Smooth muscle cell (in vitro differentiated cells): Measurements from ENCODE around the gene BAZ1A. TPM values are rescaled to one million over a fixed set of nuclear protein-coding genes. Genes with fewer than 3 reads are reported as not detected.

Experiments
- DNase-seq: peaks from one replicate; lab custom pipeline; 2025; ENCODE audit not compliant: unreplicated experiment; lab: John Stamatoyannopoulos, UW
- H2AFZ ChIP-seq: fragments of 200-600 bp; sonication (generic); 2 replicates; pipeline ENCODE4 v1.6.0; 2016; ENCODE audit warnings: antibody characterized with exemption, low read depth, mild to moderate bottlenecking
- H3F3A ChIP-seq: fragments of 200-600 bp; sonication (generic); 2 replicates; pipeline ENCODE4 v1.6.0; 2017; ENCODE audit warnings: antibody characterized with exemption, low read depth
- H3K27ac ChIP-seq: fragments of 200-600 bp; sonication (generic); 2 replicates; pipeline ENCODE4 v1.5.1; 2016; ENCODE audit warnings: low read depth, mild to moderate bottlenecking
- H3K27me3 ChIP-seq: fragments of 200-600 bp; sonication (generic); 2 replicates; pipeline ENCODE4 v1.6.1; 2016; ENCODE audit warnings: low read depth, mild to moderate bottlenecking
- H3K36me3 ChIP-seq: fragments of 200-600 bp; sonication (generic); 2 replicates; pipeline ENCODE4 v1.5.1; 2016; ENCODE audit warnings: low read depth
- H3K4me1 ChIP-seq: fragments of 200-600 bp; sonication (generic); 2 replicates; pipeline ENCODE4 v1.5.1; 2016; ENCODE audit warnings: low read depth
- H3K4me2 ChIP-seq: fragments of 200-600 bp; sonication (generic); 2 replicates; pipeline ENCODE4 v1.6.0; 2016; ENCODE audit warnings: mild to moderate bottlenecking
- H3K4me3 ChIP-seq: fragments of 200-600 bp; sonication (generic); 2 replicates; pipeline ENCODE4 v1.5.1; 2016; ENCODE audit warnings: mild to moderate bottlenecking
- H3K79me2 ChIP-seq: fragments of 200-600 bp; sonication (generic); 2 replicates; pipeline ENCODE4 v1.6.0; 2016; ENCODE audit warnings: low read depth, mild to moderate bottlenecking
- H3K9ac ChIP-seq: fragments of 200-600 bp; sonication (generic); 2 replicates; pipeline ENCODE4 v1.6.0; 2016; ENCODE audit warnings: low read depth
- H3K9me3 ChIP-seq: fragments of 200-600 bp; sonication (generic); replicated peaks from 2 replicates; pipeline ENCODE4 v1.5.1; 2016; ENCODE audit warnings: low read depth
- H4K20me1 ChIP-seq: fragments of 200-600 bp; sonication (generic); 2 replicates; pipeline ENCODE4 v1.6.0; 2016; ENCODE audit warnings: low read depth
- CTCF ChIP-seq: fragments of 200-600 bp; sonication (generic); IDR thresholded peaks from 2 replicates; pipeline ENCODE4 v1.5.1; 2017; ENCODE audit warnings: borderline replicate concordance, mild to moderate bottlenecking, antibody characterized with exemption; ENCODE audit not compliant: insufficient read depth, poor library complexity, severe bottlenecking
- WGBS: methylation state at CpG from one replicate; pipeline ENCODE4 v1.1.7; 2016; ENCODE audit warnings: low lambda C conversion rate; 5-methylcytosine and 5-hydroxymethylcytosine counted together
- polyA plus RNA-seq: library from polyadenylated mRNA; unstranded; fragments of >200 nt; fragmentation: Nextera tagmentation; extraction: Ambion mirVana; gene quantifications from 2 replicates; pipeline ENCODE4 v1.2.1, GENCODE V29; 2016
- total RNA-seq: library from RNA; depleted of rRNA; stranded (reverse); fragments of >200 nt; gene quantifications from 2 replicates; pipeline ENCODE4 v1.2.3, GENCODE V29; 2014

Gene BAZ1A
- total and polyA plus RNA-seq, 2 experiments from 2014 or later = 12.4 to 21.7 TPM

DNA sequence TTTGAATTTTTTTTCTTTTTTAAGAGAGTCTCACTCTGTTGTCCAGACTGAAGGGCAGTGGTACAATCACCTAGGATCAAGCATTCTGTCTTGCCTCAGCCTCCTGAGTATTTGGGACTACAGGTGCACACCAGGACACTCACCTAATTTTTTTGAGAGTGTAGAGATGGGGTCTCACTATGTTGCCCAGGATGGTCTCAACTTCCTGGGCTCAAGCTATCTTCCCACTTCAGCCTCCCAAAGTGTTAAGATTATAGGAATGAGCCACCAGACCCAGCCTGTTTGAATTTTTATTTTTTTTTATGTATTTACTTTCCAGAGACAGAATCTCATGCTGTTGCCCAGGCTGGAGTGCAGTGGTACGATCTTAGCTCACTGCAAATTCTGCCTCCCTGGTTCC is 11.3 kb downstream of the BAZ1A start:
- 100% methylated on average over 1 of the region's 1 CpG for WGBS
- Histone ChIP-seq H3K4me2 (no peak overlapping the region), H2AFZ (no peak overlapping the region), H3K36me3 (peaks cover 6% of the 10 kb centered on the region), H3K27ac (no peak overlapping the region), H3K4me1 (no peaks in the 10 kb centered on the region), H3K79me2 (peaks cover 55% of the 10 kb centered on the region), H3K9me3 (no peaks in the 10 kb centered on the region), H3K27me3 (no peaks in the 10 kb centered on the region), H3K9ac (no peak overlapping the region), H3K4me3 (no peak overlapping the region), H3F3A (no peaks in the 10 kb centered on the region), H4K20me1 (peaks cover 40% of the 10 kb centered on the region)
- no peak for DNase-seq
- no peak for TF ChIP-seq CTCF

DNA sequence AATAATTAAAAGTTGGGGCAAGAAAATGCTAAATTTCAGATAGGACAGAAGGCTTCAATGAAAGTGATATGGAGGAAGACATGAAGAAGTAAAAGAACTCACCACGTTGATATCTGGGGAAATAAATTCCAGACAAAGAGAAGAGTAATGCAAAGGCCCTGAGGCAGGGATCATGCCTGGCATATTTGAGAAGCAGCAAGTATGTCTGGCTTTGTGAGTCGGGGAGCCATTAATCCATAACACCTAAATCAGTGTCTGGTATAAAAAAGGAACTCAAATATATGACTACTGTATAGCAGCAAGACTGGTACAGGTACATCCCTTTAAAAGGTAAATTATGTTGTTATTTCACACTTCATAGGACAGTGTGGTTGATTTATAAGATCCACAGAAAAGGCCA is 16.4 kb downstream of the BAZ1A start:
- Histone ChIP-seq H3K9me3 (no peaks in the 10 kb centered on the region), H3K79me2 (peaks cover 10% of the 10 kb centered on the region), H3K27ac (no peak overlapping the region), H4K20me1 (peaks cover 5% of the 10 kb centered on the region), H3K4me2 (no peak overlapping the region), H3F3A (no peaks in the 10 kb centered on the region), H3K27me3 (no peaks in the 10 kb centered on the region), H3K4me1 (no peaks in the 10 kb centered on the region), H2AFZ (no peak overlapping the region), H3K9ac (no peak overlapping the region), H3K4me3 (no peak overlapping the region), H3K36me3 (peaks cover 8% of the 10 kb centered on the region)
- WGBS = 86% methylated on average over 2 of the region's 2 CpGs
- TF ChIP-seq CTCF = no peak
- no peak for DNase-seq

GRCh38 chr14:34857689-34858449 is 17.3 kb downstream of the BAZ1A start:
- Histone ChIP-seq H3F3A (no peaks in the 10 kb centered on the region), H3K4me3 (no peak overlapping the region), H3K36me3 (peaks cover 12% of the 10 kb centered on the region), H3K27ac (no peak overlapping the region), H3K9ac (no peak overlapping the region), H4K20me1 (no peaks in the 10 kb centered on the region), H2AFZ (no peak overlapping the region), H3K9me3 (no peaks in the 10 kb centered on the region), H3K4me2 (no peak overlapping the region), H3K4me1 (no peaks in the 10 kb centered on the region), H3K27me3 (no peaks in the 10 kb centered on the region), H3K79me2 (peaks cover 4% of the 10 kb centered on the region)
- no peak for DNase-seq
- 83% methylated on average over 7 of the region's 7 CpGs for WGBS
- no peak for TF ChIP-seq CTCF

- no peak for DNase-seq
- Histone ChIP-seq H2AFZ (no peak overlapping the region), H3K9ac (no peak overlapping the region), H3K4me1 (no peaks in the 10 kb centered on the region), H3K27ac (no peak overlapping the region), H3K4me3 (no peak overlapping the region), H3K36me3 (peaks cover 10% of the 10 kb centered on the region), H4K20me1 (no peaks in the 10 kb centered on the region), H3K4me2 (no peak overlapping the region), H3K79me2 (peaks cover 7% of the 10 kb centered on the region), H3K27me3 (no peaks in the 10 kb centered on the region), H3K9me3 (no peaks in the 10 kb centered on the region), H3F3A (no peaks in the 10 kb centered on the region)
- no peak for TF ChIP-seq CTCF
These were observed 22.1 kb downstream of the BAZ1A start for GRCh38 chr14:34853041-34853440.
